SK-N-SH (cell line): ENCODE data around the gene KPNA4. TPM values are rescaled to one million over a fixed set of nuclear protein-coding genes. Genes with fewer than 3 reads are reported as not detected.

ENCODE experiments used
- CTCF ChIA-PET: fragments of 300-600, 350-600 bp; formaldehyde crosslinking; extraction: SDS; loops from one replicate; lab custom pipeline; 2021; lab: Yijun Ruan, JAX
- POLR2A ChIA-PET: fragments of 350-600 bp; sonication (Branson Sonifier 250); formaldehyde crosslinking; extraction: SDS; loops from one replicate; lab custom pipeline; 2020; ENCODE audit warnings: antibody characterized with exemption, inconsistent platforms; lab: Yijun Ruan, JAX
- DNase-seq: peaks from one replicate; pipeline ENCODE4 v3.0.0; 2012
- H2AFZ ChIP-seq: fragments of 200-600 bp; sonication (generic); 2 replicates; pipeline ENCODE4 v1.8.1; 2016; ENCODE audit warnings: antibody characterized with exemption, mild to moderate bottlenecking, low read depth
- H3F3A ChIP-seq: fragments of 200-600 bp; sonication (generic); replicated peaks from 2 replicates; pipeline ENCODE3; 2016; ENCODE audit warnings: antibody characterized with exemption, mild to moderate bottlenecking; ENCODE audit not compliant: insufficient read depth
- H3K27ac ChIP-seq, 2 experiments: fragments of 200-500 bp in 1 of 2; fragments of 200-600 bp in 1 of 2; sonication (Bioruptor generic) in 1 of 2; sonication (generic), shearing (Covaris generic) in 1 of 2; 2 replicates each; pipeline versions ENCODE4 v1.5.1 to v1.6.1; 2014 to 2016; ENCODE audit warnings: low read depth in 2 of 2, inconsistent platforms in 1 of 2, low read length in 1 of 2, mild to moderate bottlenecking in 1 of 2, mixed read lengths in 1 of 2
- H3K27me3 ChIP-seq: fragments of 200-600 bp; sonication (generic), shearing (Covaris generic); 2 replicates; pipeline ENCODE4 v1.6.1; 2016; ENCODE audit warnings: mixed run types; ENCODE audit not compliant: insufficient read depth
- H3K36me3 ChIP-seq, 2 experiments: fragments of 200-500 bp in 1 of 2; fragments of 200-600 bp in 1 of 2; sonication (Bioruptor generic) in 1 of 2; sonication (generic) in 1 of 2; replicated peaks in 1 of 2; 2 replicates each; pipeline versions ENCODE3 to v1.5.1; 2014 to 2016; ENCODE audit warnings: low read length in 1 of 2, mild to moderate bottlenecking in 1 of 2; ENCODE audit not compliant: insufficient read depth in 2 of 2, control insufficient read depth in 1 of 2
- H3K4me1 ChIP-seq, 2 experiments: fragments of 200-500 bp in 1 of 2; fragments of 200-600 bp in 1 of 2; sonication (Bioruptor generic) in 1 of 2; sonication (generic), shearing (Covaris generic) in 1 of 2; 2 replicates each; pipeline versions ENCODE4 v1.5.1 to v1.6.1; 2014 to 2016; ENCODE audit warnings: low read depth in 1 of 2, low read length in 1 of 2, mixed run types in 1 of 2; ENCODE audit not compliant: insufficient read depth in 2 of 2, control insufficient read depth in 1 of 2
- H3K4me2 ChIP-seq: fragments of 200-600 bp; sonication (generic), shearing (Covaris generic); 2 replicates; pipeline ENCODE4 v1.6.1; 2017; ENCODE audit warnings: mixed run types
- H3K4me3 ChIP-seq, 2 experiments: fragments of 200-500 bp in 1 of 2; fragments of 200-600 bp in 1 of 2; sonication (Bioruptor generic) in 1 of 2; sonication (generic), shearing (Covaris generic) in 1 of 2; 2 replicates each; pipeline versions ENCODE4 v1.5.1 to v1.8.1; 2014 to 2016; ENCODE audit warnings: low read depth in 2 of 2, inconsistent platforms in 1 of 2, low read length in 1 of 2, mild to moderate bottlenecking in 1 of 2, mixed read lengths in 1 of 2, moderate library complexity in 1 of 2
- H3K79me2 ChIP-seq: fragments of 200-600 bp; sonication (generic); 2 replicates; pipeline ENCODE4 v1.8.1; 2017; ENCODE audit warnings: mild to moderate bottlenecking; ENCODE audit not compliant: insufficient read depth
- H3K9ac ChIP-seq: fragments of 200-600 bp; sonication (generic); 2 replicates; pipeline ENCODE4 v1.6.1; 2017; ENCODE audit warnings: mixed run types
- H3K9me2 ChIP-seq: fragments of 200-600 bp; sonication (generic); 2 replicates; pipeline ENCODE4 v1.6.1; 2017; ENCODE audit warnings: mixed run types
- H3K9me3 ChIP-seq: fragments of 200-600 bp; sonication (generic); 2 replicates; pipeline ENCODE4 v1.6.1; 2017; ENCODE audit warnings: mixed run types, mild to moderate bottlenecking, moderate library complexity
- H4K20me1 ChIP-seq: fragments of 200-600 bp; sonication (generic); 2 replicates; pipeline ENCODE4 v1.6.1; 2017; ENCODE audit warnings: mild to moderate bottlenecking, mixed run types; ENCODE audit not compliant: insufficient read depth
- CHD2 ChIP-seq: fragments of 150-350 bp; IDR thresholded peaks from 2 replicates; pipeline ENCODE4 v1.6.1; 2018; ENCODE audit warnings: low read length; ENCODE audit not compliant: partially characterized antibody
- ELF1 ChIP-seq: IDR thresholded peaks from 2 replicates; pipeline ENCODE4 v1.4.0; 2012
- EP300 ChIP-seq, 2 experiments: IDR thresholded peaks; 2 replicates each; pipeline versions ENCODE4 v1.4.0 to v1.6.1; 2012; ENCODE audit warnings: borderline replicate concordance in 1 of 2, low read depth in 1 of 2, low read length in 1 of 2
- FOXM1 ChIP-seq: IDR thresholded peaks from 2 replicates; pipeline ENCODE4 v1.4.0; 2012; ENCODE audit warnings: low read depth, mild to moderate bottlenecking
- IRF3 ChIP-seq: fragments of 150-350 bp; IDR thresholded peaks from 2 replicates; pipeline ENCODE4 v1.6.1; 2016; ENCODE audit warnings: mild to moderate bottlenecking, low read depth, low read length
- MAX ChIP-seq: IDR thresholded peaks from 2 replicates; pipeline ENCODE4 v1.4.0; 2012; ENCODE audit warnings: low read depth
- MEF2A ChIP-seq: IDR thresholded peaks from 2 replicates; pipeline ENCODE4 v1.4.0; 2012; ENCODE audit warnings: low read depth, borderline replicate concordance
- MXI1 ChIP-seq: IDR thresholded peaks from 2 replicates; pipeline ENCODE4 v1.6.1; 2012; ENCODE audit warnings: mild to moderate bottlenecking, low read depth, low read length, improper control_type of control experiment
- NFIC ChIP-seq: IDR thresholded peaks from 2 replicates; pipeline ENCODE4 v1.4.0; 2012; ENCODE audit warnings: borderline replicate concordance
- POLR2AphosphoS5 ChIP-seq: IDR thresholded peaks from 2 replicates; pipeline ENCODE4 v1.6.1; 2012; ENCODE audit warnings: low read depth, low read length
- RAD21 ChIP-seq: IDR thresholded peaks from 2 replicates; pipeline ENCODE4 v1.6.1; 2012; ENCODE audit warnings: mild to moderate bottlenecking, low read length
- RXRA ChIP-seq: IDR thresholded peaks from 2 replicates; pipeline ENCODE4 v1.4.0; 2012; ENCODE audit warnings: low read depth, mild to moderate bottlenecking, borderline replicate concordance
- SIN3A ChIP-seq: IDR thresholded peaks from 2 replicates; pipeline ENCODE4 v1.6.1; 2012; ENCODE audit warnings: low read depth, mild to moderate bottlenecking, low read length, moderate library complexity, borderline replicate concordance
- SMC3 ChIP-seq: IDR thresholded peaks from 2 replicates; pipeline ENCODE4 v1.6.1; 2012; ENCODE audit warnings: low read depth, low read length, improper control_type of control experiment
- TAF1 ChIP-seq: IDR thresholded peaks from 2 replicates; pipeline ENCODE4 v1.6.1; 2012; ENCODE audit warnings: low read depth, mild to moderate bottlenecking, low read length, moderate library complexity, borderline replicate concordance
- TCF12 ChIP-seq: IDR thresholded peaks from 2 replicates; pipeline ENCODE4 v1.4.0; 2012
- TEAD4 ChIP-seq: IDR thresholded peaks from 2 replicates; pipeline ENCODE4 v1.4.0; 2012; ENCODE audit warnings: mild to moderate bottlenecking, borderline replicate concordance; ENCODE audit not compliant: insufficient read depth
- USF2 ChIP-seq: fragments of 150-350 bp; IDR thresholded peaks from 2 replicates; pipeline ENCODE4 v1.6.1; 2017; ENCODE audit warnings: antibody characterized with exemption, low read length, low read depth, borderline replicate concordance
- YY1 ChIP-seq: IDR thresholded peaks from 2 replicates; pipeline ENCODE4 v1.4.0; 2012; ENCODE audit warnings: low read depth, mild to moderate bottlenecking
- polyA plus RNA-seq, 3 experiments: library from polyadenylated mRNA; depleted of rRNA; stranded (reverse); fragments of >200 nt; gene quantifications; 2 replicates each; pipeline ENCODE4 v1.2.3, GENCODE V29; 2012
- TF ChIP-seq, protein P1 (sequence below): IDR thresholded peaks from 2 replicates; pipeline ENCODE4 v1.6.1; 2012; ENCODE audit warnings: mild to moderate bottlenecking, low read depth, low read length, moderate library complexity

The KPNA4 gene
- polyA plus RNA-seq, 1 of the 3 experiments (the other 2 are of a cell fraction): 7.4 TPM

DNA sequence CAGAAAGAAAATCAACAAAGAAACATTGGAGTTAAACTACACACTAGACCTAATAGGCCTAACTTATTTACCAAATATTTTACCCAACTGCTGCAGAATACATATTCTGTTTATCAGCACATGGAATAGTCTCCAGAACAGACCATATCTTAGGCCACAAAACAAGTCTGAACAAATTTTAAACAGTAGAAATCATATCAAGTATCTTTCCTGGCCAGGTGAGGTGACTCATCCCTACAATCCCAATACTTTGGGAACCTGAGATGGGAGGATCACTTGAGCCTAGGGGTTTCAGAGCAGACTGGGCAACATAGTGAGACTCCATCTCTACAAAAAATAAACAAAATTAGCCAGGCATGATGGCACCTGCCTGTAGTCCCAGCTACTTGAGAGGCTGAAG is 18.1 kb upstream of the KPNA4 start:
- H3K36me3 ChIP-seq: no peaks in the 10 kb centered on the region
- no peak for DNase-seq
- H3K79me2 ChIP-seq: no peaks in the 10 kb centered on the region
- no peaks in the 10 kb centered on the region for H4K20me1 ChIP-seq
- no peaks in the 10 kb centered on the region for H3K4me1 ChIP-seq
- H3K27me3 ChIP-seq: no peaks in the 10 kb centered on the region
- no peaks in the 10 kb centered on the region for H3F3A ChIP-seq
- H3K9ac ChIP-seq: no peak overlapping the region
- no peak overlapping the region for H2AFZ ChIP-seq
- CTCF ChIA-PET: no interaction called here
- no peak for TF ChIP-seq RXRA
- TF ChIP-seq RAD21: no peak
- no peak for TF ChIP-seq IRF3
- TF ChIP-seq CHD2: no peak
- TF ChIP-seq MAX: no peak
- no peak for TF ChIP-seq TCF12
- TF ChIP-seq YY1: no peak
- TF ChIP-seq EP300 (IDR thresholded peaks at IDR 0.05; ENCODE audit: borderline replicate concordance in 1 of 2, low read depth in 1 of 2, low read length in 1 of 2): no peak
- TF ChIP-seq POLR2AphosphoS5: no peak
- TF ChIP-seq MEF2A: no peak
- TF ChIP-seq ELF1: no peak
- no peak for TF ChIP-seq TEAD4
- TF ChIP-seq FOXM1: no peak
- TF ChIP-seq, protein P1, sequence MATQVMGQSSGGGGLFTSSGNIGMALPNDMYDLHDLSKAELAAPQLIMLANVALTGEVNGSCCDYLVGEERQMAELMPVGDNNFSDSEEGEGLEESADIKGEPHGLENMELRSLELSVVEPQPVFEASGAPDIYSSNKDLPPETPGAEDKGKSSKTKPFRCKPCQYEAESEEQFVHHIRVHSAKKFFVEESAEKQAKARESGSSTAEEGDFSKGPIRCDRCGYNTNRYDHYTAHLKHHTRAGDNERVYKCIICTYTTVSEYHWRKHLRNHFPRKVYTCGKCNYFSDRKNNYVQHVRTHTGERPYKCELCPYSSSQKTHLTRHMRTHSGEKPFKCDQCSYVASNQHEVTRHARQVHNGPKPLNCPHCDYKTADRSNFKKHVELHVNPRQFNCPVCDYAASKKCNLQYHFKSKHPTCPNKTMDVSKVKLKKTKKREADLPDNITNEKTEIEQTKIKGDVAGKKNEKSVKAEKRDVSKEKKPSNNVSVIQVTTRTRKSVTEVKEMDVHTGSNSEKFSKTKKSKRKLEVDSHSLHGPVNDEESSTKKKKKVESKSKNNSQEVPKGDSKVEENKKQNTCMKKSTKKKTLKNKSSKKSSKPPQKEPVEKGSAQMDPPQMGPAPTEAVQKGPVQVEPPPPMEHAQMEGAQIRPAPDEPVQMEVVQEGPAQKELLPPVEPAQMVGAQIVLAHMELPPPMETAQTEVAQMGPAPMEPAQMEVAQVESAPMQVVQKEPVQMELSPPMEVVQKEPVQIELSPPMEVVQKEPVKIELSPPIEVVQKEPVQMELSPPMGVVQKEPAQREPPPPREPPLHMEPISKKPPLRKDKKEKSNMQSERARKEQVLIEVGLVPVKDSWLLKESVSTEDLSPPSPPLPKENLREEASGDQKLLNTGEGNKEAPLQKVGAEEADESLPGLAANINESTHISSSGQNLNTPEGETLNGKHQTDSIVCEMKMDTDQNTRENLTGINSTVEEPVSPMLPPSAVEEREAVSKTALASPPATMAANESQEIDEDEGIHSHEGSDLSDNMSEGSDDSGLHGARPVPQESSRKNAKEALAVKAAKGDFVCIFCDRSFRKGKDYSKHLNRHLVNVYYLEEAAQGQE: no peak
- TF ChIP-seq SIN3A: no peak
- TF ChIP-seq MXI1: no peak
- no peak for TF ChIP-seq NFIC
- no peak for TF ChIP-seq USF2
- no peak for TF ChIP-seq TAF1
- no peak for TF ChIP-seq SMC3
- TF ChIP-seq, all 33 proteins: peak for 0
- no peak overlapping the region for H3K27ac ChIP-seq
- no peaks in the 10 kb centered on the region for H3K9me2 ChIP-seq
- no peak overlapping the region for H3K4me2 ChIP-seq
- POLR2A ChIA-PET: no interaction called here
- H3K4me3 ChIP-seq: no peak overlapping the region
- no peaks in the 10 kb centered on the region for H3K9me3 ChIP-seq
